Activated CD4-positive, alpha-beta T cell treated with anti-CD3 and anti-CD28 coated beads, Interleukin-2, amount 10 ng/mL, durations not matched to agents 24 days and 14 days (primary cell): ENCODE results near the gene FAM186B. TPM values are rescaled to one million over a fixed set of nuclear protein-coding genes. Genes with fewer than 3 reads are reported as not detected.

Experiments used
- DNase-seq: peaks from one replicate; pipeline ENCODE4 v3.0.0; 2022
- H3K27ac Mint-ChIP-seq: one replicate; pipeline ENCODE4 v1.8.0; 2022; ENCODE audit warnings: mild to moderate bottlenecking, mixed read lengths
- H3K27me3 Mint-ChIP-seq: one replicate; pipeline ENCODE4 v1.8.0; 2022; ENCODE audit warnings: mixed read lengths
- H3K36me3 Mint-ChIP-seq: one replicate; pipeline ENCODE4 v1.8.0; 2022; ENCODE audit warnings: low read depth, mild to moderate bottlenecking, mixed read lengths
- H3K4me1 Mint-ChIP-seq: one replicate; pipeline ENCODE4 v1.8.0; 2021; ENCODE audit warnings: mixed read lengths
- H3K4me3 Mint-ChIP-seq: one replicate; pipeline ENCODE4 v1.8.0; 2022; ENCODE audit warnings: mild to moderate bottlenecking, moderate library complexity, mixed read lengths
- H3K9me3 Mint-ChIP-seq: one replicate; pipeline ENCODE4 v1.8.0; 2021; ENCODE audit warnings: mixed read lengths
- intact Hi-C: fragments of 100-400 bp; cut with micrococcal nuclease; formaldehyde crosslinking; loops from one replicate; pipeline ENCODE4 v1.15.1; 2023
- total RNA-seq: library from RNA; stranded (reverse); gene quantifications from 2 replicates; pipeline ENCODE4 v1.2.3, GENCODE V29; 2022

Gene FAM186B
- total RNA-seq, 1 donor from 2014 or later: 0.16 TPM

DNA sequence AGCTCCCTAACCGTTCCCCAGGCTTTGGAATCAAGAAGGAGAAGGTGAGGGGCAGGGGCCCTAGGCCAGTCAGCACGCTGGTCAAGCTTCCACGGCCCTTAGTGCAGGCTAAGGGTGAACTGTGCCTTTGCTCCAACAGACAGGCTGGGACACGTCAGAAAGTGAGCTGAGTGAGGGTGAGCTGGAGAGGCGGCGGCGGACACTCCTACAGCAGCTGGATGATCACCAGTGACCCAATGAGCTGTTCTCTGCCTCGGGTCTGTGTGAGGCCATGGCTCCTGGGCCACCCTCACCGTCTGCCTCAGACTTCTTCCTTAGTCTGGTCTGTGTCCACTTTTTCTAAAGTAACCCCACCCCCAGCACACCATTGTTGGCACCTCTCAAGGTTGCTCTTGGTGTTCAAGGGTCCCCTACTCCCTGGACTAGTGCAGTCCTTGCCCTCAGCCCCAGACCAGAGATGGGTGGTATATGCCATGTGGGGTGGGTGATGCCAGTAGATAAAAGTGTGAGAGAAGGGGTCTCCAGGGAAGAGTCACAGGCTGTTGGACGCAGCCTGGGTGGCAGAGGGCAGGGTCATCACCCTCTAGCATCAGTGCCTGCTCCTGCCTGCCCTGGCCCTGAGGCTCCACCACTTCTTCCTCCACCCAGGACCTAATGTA, 38.7 kb upstream of the FAM186B start:
- Mint-ChIP-seq H3K4me3 (no peak overlapping the region), H3K4me1 (peaks cover 26% of the 10 kb centered on the region), H3K36me3 (peaks cover 43% of the 10 kb centered on the region), H3K27me3 (no peaks in the 10 kb centered on the region), H3K27ac (peak overlapping the region; percentile 70), H3K9me3 (no peaks in the 10 kb centered on the region)
- peak; percentile 63 for DNase-seq
- intact Hi-C loops: loop anchor here (1.0 to 5.0 kb wide), 3 partner anchors 19 to 198 kb away; partner anchors contain the start of genes BCDIN3D and FMNL3

DNA sequence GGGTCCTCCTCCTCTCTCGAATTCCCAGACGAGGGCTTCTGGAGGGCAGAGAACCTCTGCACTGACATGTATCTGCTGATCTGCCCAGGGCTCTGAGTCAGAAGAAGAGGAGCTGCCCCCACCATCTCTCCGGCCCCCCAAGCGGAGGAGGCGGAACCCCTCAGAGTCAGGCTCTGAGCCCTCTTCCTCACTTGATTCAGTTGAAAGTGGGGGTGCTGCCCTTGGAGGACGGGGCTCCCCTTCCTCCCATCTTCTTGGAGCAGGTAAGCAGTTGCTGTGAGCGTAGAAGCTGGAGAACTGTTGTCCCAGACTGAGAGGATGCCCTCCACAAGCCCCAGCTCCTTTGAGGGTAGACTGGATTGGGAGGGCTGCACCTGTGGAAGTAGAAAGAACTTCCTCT, 37.7 kb upstream of the FAM186B start:
- no peak overlapping the region for H3K4me3 Mint-ChIP-seq
- no peaks in the 10 kb centered on the region for H3K9me3 Mint-ChIP-seq

DNA sequence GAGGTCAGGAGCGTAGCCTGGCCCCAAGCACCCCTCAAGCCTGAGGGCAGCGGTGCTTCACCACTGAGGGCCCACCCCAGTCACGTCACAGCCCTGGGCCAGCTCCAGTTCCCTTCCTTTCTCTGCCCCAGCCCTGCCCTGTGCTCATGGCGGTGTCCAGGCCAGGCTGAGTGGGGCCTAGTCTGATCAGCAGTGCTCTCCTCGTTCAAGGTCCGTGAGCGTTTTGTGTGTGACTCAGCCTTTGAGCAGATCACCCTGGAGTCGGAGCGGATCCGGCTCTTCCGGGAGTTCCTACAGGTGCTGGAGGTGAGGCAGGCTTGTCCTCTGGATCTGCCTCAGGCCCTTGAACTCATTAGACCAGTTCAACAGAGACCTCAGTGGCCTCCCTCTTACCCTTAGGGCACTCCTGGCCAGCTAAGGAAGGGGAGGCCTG, 36.9 kb upstream of the FAM186B start:
- Mint-ChIP-seq H3K9me3 (no peaks in the 10 kb centered on the region), H3K27me3 (no peaks in the 10 kb centered on the region), H3K27ac (no peak overlapping the region), H3K36me3 (peaks cover 30% of the 10 kb centered on the region), H3K4me1 (peaks cover 14% of the 10 kb centered on the region), H3K4me3 (no peak overlapping the region)
- intact Hi-C loops: loop anchor here (5.0 kb wide), 1 partner anchor 200 kb away; the partner anchor contains the start of gene BCDIN3D
- DNase-seq: no peak

More for the DNA sequence above, 37.7 kb upstream of the FAM186B start:
- Mint-ChIP-seq H3K4me1 (peaks cover 17% of the 10 kb centered on the region), H3K27me3 (no peaks in the 10 kb centered on the region), H3K36me3 (peaks cover 34% of the 10 kb centered on the region), H3K27ac (no peak overlapping the region)
- intact Hi-C loops: loop anchor here (5.0 kb wide), 1 partner anchor 199 kb away; the partner anchor contains the start of gene BCDIN3D
- no peak for DNase-seq

DNA sequence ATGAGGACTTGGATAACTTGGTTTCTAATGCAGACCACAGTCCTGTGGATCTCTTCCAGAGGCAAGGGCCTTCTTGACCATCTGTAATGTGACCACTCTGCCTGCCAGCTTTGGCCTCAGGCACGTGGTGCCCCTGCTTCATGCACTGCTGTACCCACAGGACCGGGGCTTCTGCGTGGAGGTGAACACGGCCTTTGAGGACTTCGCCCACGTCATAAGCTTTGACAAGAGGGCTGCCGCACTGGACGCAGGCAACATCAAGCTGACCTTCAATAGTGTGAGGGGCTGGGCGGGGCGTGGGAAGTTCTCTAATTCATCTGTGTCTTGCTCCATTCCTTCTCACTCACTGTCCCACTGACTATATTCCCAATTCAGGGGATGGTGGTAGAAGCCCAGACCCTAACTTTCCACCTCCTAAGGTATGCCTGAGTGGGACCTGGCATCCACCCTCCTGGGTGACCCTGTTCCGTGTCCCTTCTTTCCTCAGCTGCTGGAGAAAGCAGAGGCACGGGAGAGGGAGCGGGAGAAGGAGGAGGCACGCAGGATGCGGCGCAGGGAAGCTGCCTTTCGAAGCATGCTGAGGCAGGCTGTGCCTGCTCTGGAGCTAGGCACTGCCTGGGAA, 36.4 kb upstream of the FAM186B start:
- Mint-ChIP-seq H3K4me3 (no peak overlapping the region), H3K4me1 (peaks cover 18% of the 10 kb centered on the region), H3K27me3 (no peaks in the 10 kb centered on the region), H3K36me3 (peaks cover 26% of the 10 kb centered on the region), H3K9me3 (no peaks in the 10 kb centered on the region), H3K27ac (no peak overlapping the region)
- intact Hi-C loops: loop anchor here (5.0 kb wide), 1 partner anchor 200 kb away; the partner anchor contains the start of gene BCDIN3D
- DNase-seq: no peak

DNA sequence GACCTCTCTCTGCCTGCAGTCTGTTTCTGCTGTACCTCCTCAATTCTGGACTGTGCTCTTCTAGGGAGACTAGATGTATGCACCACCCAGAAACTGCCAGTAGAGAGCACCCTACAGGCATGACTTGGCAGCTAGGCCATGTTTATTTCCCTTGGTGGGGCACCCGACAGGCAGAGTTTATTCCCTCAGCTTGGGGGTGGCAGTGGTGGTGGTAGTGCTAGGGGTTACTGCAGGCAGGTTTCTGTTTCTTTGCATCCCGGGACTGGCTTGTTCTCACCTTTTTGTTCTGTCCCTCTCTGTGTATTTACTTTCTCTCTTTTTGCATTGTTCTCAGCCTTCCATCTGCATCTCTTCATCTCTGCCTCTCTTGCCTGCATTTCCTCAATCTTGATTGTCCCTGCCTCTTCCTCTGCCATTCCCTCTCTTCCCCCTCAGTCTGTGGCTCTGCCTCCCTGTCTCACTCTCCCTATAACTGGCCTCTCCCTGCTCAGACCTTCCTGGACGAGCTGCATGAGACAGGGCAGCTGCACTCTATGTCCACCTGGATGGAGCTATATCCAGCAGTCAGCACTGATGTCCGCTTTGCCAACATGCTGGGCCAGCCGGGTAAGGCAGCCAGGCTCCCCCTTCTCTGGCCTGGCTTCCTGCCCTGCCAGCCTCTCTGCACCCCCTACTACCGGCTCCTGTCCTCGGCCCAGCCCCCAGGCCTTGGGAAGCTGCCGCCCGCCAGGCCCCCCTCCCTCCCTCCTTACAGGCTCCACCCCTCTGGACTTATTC, 31.7 kb upstream of the FAM186B start:
- Mint-ChIP-seq H3K9me3 (no peaks in the 10 kb centered on the region), H3K36me3 (peaks cover 8% of the 10 kb centered on the region), H3K27me3 (no peaks in the 10 kb centered on the region), H3K4me3 (no peak overlapping the region), H3K27ac (no peak overlapping the region), H3K4me1 (peaks cover 11% of the 10 kb centered on the region)
- peak; percentile 88 for DNase-seq
- intact Hi-C loops: loop anchor here (1.0 to 5.0 kb wide), 3 partner anchors 11 to 140 kb away; partner anchors contain the start of gene FMNL3

DNA sequence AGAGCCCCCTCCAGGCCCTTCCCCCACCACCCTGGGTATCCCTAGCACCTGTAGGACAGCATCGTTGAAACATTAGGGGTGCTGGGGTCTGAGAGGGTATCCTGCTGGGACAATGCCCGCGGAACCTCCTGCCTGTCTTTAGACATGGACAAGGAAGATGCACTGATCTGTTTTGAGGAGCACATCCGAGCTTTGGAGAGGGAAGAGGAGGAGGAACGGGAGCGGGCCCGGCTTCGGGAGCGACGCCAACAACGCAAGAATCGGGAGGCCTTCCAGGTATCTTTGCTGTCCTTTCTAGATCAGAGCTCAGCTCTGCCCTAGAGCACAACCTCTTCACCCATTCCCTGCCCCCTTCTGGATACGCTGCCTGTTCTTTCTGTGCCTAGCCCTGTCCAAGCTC, 31.1 kb upstream of the FAM186B start:
- peaks cover 8% of the 10 kb centered on the region for H3K36me3 Mint-ChIP-seq
- peaks cover 11% of the 10 kb centered on the region for H3K4me1 Mint-ChIP-seq
- no peaks in the 10 kb centered on the region for H3K27me3 Mint-ChIP-seq
- intact Hi-C loops: loop anchor here (2.0 to 5.0 kb wide), 2 partner anchors 70 to 141 kb away; partner anchors contain the start of gene FMNL3
- DNase-seq: no peak
- H3K9me3 Mint-ChIP-seq: no peaks in the 10 kb centered on the region
- H3K27ac Mint-ChIP-seq: no peak overlapping the region
- no peak overlapping the region for H3K4me3 Mint-ChIP-seq

DNA sequence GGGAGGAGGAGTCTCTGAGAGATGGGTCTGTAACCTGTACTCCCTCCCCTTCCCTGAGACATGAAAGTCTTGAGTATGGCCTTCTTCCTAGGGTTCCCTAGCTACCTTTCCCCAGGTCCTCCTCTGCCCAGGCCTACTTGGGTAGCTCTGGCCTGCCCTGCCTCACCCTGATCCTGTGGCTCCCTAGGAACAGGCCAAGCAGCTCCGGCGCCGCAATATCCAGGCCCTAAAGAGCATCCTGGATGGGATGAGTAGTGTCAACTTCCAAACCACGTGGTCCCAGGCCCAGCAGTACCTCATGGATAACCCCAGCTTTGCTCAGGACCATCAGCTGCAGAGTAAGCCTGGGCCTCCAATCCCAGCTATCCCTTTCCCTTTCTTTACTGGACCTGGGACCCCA, 30.2 kb upstream of the FAM186B start:
- Mint-ChIP-seq H3K4me3 (no peak overlapping the region), H3K27ac (no peak overlapping the region), H3K9me3 (no peaks in the 10 kb centered on the region), H3K36me3 (peaks cover 7% of the 10 kb centered on the region), H3K27me3 (no peaks in the 10 kb centered on the region), H3K4me1 (peaks cover 11% of the 10 kb centered on the region)
- no peak for DNase-seq
- intact Hi-C loops: loop anchor here (2.0 to 5.0 kb wide), 2 partner anchors 71 to 142 kb away; partner anchors contain the start of gene FMNL3

DNA sequence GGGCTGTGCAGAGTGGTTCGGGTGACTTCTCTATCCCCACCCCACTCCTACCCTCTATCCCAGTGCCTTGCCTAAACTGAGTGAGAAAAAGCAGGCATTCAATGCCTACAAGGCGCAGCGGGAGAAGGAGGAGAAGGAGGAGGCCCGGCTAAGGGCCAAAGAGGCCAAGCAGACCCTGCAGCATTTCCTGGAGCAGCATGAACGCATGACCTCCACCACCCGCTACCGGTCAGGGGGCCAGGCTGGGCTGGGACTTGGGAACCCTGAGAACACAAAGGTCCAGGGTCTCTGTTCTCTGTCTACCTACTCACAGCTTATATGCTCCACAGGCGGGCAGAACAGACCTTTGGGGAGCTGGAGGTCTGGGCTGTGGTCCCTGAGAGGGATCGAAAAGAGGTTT, 29.6 kb upstream of the FAM186B start:
- intact Hi-C loops: loop anchor here (5.0 kb wide), 1 partner anchor 142 kb away; no protein-coding TSS in a partner anchor
- no peak for DNase-seq
- Mint-ChIP-seq H3K4me1 (peaks cover 9% of the 10 kb centered on the region), H3K4me3 (no peak overlapping the region), H3K9me3 (no peaks in the 10 kb centered on the region), H3K27me3 (no peaks in the 10 kb centered on the region), H3K36me3 (peaks cover 3% of the 10 kb centered on the region), H3K27ac (no peak overlapping the region)

DNA sequence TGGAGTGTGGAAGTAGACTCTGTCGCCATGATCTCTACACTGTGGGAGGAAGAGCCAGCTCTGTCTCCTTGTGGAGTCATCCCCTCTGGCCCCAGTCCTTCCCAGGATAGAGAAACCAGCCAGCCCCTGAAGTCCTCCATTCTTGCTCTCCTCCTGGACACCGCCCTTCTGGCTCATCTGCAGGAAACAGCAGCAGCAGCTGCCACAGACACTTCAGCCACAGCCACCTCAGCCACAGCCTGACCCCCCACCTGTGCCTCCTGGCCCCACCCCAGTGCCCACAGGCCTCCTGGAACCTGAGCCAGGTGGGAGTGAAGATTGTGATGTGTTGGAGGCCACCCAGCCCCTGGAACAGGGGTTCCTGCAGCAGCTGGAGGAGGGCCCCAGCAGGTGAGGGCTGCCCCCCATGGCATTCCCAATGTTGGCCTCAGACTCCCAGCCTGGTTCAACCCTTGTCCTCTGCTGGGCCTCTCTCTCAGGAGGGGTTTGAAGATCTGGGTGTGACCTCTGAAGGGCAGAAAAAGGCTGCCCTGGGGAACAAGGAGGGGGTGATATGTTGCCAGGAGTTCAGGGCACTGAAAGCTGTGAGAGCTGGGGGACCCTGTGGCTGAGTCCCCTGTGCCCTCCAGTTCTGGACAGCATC, 28.4 kb upstream of the FAM186B start:
- no peak overlapping the region for H3K27ac Mint-ChIP-seq
- no peak for DNase-seq

DNA sequence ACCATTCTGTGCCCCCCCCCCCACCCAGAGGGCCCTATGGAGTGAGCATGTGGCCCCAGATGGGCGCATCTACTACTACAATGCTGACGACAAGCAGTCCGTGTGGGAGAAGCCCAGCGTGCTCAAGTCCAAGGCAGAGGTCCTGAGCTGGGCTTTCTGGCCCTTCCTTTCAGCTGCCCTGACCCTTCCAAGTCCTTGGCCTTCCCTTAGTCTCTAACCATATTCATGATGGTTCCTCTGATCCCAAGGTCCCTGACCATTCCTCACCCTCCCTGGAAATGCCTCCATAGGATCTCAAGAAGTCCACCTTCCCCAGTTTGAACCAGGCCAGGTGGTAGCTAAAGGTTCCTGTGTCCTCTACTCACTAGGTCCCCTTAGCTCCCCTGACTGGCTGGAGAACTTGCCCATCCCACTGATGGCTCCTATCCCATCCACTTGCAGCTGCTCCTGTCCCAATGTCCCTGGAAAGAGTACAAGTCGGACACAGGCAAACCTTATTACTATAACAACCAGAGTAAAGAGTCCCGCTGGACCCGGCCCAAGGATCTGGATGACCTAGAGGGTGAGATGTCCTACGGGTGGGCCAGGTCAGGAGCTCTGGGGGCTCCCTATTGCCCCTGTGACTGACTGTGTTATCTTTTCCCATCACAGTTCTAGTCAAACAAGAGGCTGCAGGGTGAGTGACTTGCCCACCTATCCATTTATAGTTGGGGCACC, 27.7 kb upstream of the FAM186B start:
- H3K27me3 Mint-ChIP-seq: no peaks in the 10 kb centered on the region
- intact Hi-C loops: no loop called here
- H3K36me3 Mint-ChIP-seq: peaks cover 2% of the 10 kb centered on the region
- no peaks in the 10 kb centered on the region for H3K9me3 Mint-ChIP-seq
- H3K4me3 Mint-ChIP-seq: no peak overlapping the region
- DNase-seq: no peak
- no peak overlapping the region for H3K27ac Mint-ChIP-seq
- H3K4me1 Mint-ChIP-seq: peaks cover 11% of the 10 kb centered on the region

More for the DNA sequence above, 28.4 kb upstream of the FAM186B start:
- no peak overlapping the region for H3K4me3 Mint-ChIP-seq
- H3K4me1 Mint-ChIP-seq: peaks cover 11% of the 10 kb centered on the region
- no peaks in the 10 kb centered on the region for H3K9me3 Mint-ChIP-seq
- no peaks in the 10 kb centered on the region for H3K27me3 Mint-ChIP-seq
- H3K36me3 Mint-ChIP-seq: peaks cover 2% of the 10 kb centered on the region
- intact Hi-C loops: no loop called here

DNA sequence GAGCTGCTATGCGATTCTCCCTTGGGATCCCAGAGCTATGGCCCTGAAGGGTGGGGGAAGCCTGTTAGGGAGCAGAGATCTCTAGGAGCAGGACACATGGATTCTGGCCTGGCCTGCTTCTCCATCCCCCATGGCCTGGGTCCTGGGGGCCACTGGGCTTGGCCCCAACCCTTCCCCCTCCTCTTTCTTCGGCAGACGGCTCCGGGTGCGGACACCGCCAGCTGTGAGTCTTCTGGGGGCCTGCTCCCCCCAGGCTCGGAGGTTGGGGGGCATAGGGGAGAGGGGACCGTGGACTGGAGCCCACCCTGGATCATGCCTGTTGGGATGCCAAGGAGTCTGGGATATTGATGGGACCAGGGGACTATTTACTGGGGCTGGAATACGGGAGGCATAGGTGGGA, 27.0 kb upstream of the FAM186B start:
- no peaks in the 10 kb centered on the region for H3K36me3 Mint-ChIP-seq

DNA sequence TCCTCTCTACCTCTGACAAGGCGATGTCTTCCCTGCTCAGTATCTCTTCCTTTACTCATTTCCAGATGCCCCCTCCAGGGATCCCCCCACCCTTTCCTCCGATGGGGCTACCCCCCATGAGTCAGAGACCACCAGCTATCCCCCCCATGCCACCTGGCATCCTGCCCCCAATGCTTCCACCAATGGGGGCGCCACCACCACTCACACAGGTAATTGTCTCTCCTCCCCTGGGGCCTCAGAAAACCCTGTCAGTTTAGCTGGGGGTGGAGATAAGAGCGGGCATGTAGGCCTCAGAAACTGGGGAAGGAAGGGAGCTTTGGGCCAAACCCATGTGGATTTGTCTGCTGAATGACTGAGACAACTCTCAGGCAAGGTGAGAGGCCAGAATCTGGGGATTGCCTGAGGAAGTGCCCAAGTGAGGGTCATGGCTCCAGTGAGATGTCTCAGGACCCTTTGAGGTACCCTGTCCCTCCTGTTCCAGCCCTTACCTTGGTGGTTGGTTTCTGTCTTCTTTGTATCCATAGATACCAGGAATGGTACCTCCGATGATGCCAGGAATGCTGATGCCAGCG, 26.0 kb upstream of the FAM186B start:
- Mint-ChIP-seq H3K27ac (no peak overlapping the region), H3K9me3 (no peaks in the 10 kb centered on the region), H3K4me1 (peaks cover 3% of the 10 kb centered on the region), H3K36me3 (no peaks in the 10 kb centered on the region), H3K27me3 (no peaks in the 10 kb centered on the region), H3K4me3 (no peak overlapping the region)
- DNase-seq: no peak
- intact Hi-C loops: no loop called here

More for the DNA sequence above, 27.0 kb upstream of the FAM186B start:
- Mint-ChIP-seq H3K27ac (no peak overlapping the region), H3K9me3 (no peaks in the 10 kb centered on the region), H3K27me3 (no peaks in the 10 kb centered on the region), H3K4me3 (no peak overlapping the region), H3K4me1 (peaks cover 11% of the 10 kb centered on the region)
- no peak for DNase-seq
- intact Hi-C loops: no loop called here
